Stimulated activated CD8-positive, alpha-beta memory T cell treated with anti-CD3 and anti-CD28 coated beads, Interleukin-7, amount 100 ng/mL, for 48 hours (primary cell): ENCODE data around the gene GJE1.
"Not testable (repeated sequence)": the region's sequence is repeated elsewhere in the genome, so short reads cannot be mapped to it uniquely, and the experiment has no call there.

Experiments used
- DNase-seq, 2 donors: peaks; one replicate each; pipeline ENCODE4 v3.0.0-alpha.2; 2020; ENCODE audit warnings: low read depth in 1 of 2; ENCODE audit errors: extremely low read depth in 1 of 2

Gene GJE1, protein sequence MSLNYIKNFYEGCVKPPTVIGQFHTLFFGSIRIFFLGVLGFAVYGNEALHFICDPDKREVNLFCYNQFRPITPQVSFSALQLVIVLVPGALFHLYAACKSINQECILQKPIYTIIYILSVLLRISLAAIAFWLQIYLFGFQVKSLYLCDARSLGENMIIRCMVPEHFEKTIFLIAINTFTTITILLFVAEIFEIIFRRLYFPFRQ

DNA sequence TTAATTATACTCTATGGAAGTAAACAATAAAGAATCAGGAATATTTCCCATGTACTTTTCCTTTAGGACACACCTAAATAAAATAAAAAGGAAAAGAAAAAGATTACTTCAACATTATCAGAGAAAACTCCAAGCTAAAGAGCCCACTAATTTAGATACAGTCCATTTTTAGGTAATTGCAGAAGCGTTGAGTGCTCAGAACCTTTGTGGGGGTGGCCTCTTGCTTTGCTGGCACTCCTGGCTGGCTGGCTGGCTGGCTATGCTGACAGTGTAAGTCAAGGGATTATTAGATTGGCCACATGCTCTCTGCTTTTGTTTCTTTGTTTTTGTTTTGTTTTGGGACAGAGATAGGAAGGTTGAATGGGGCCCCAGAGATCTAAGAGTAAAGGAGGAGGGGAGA lies at the start of gene GJE1:
Gene GJE1 (plus strand): TSS at position 301 of the 400 bp plus-strand sequence. CDS start 234 bp downstream, outside the sequence.
- no peak for DNase-seq

DNA sequence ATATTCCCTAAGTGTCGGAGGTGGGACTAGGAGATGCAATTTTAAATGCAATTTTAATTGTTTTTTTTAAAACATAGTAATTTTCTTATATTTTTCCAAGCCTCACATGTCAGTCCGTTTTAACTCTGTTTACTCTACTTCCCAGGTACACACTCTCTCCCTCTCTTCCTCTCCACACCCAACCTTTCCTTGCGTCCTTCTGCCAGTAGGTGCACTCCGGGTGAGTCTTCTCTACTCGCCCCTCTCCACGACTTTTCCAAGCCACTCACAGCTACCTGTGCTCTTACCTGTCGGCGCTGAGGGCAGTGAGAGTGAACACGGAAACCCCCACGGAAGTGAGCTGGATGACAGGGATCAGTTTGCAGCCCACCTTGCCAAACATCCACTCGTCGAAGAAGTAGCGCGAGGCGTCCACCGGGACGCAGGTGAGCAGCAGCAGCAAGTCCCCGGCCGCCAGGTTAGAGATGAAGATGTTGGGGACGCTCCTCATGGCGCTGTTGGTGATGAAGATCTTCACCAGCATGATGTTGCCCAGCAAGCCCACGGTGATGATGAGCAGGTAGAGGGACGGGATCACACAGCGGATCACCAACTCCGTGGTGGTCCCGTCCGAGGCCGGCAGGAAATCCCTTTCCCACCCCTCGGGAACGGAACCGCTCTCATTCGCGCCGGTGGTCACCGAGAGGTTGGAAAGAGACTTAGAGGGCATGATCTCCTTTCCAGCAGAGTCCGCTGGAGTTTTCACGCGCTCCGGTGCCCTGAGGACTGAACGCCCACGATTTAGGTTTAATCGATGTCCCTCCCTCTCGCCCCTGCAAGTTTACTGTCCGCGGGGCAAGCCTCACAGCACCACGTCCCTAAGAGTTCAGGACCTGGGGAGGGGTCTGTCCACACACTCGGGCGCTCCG lies 44.5 kb upstream of the GJE1 start:
- no peak for DNase-seq

DNA sequence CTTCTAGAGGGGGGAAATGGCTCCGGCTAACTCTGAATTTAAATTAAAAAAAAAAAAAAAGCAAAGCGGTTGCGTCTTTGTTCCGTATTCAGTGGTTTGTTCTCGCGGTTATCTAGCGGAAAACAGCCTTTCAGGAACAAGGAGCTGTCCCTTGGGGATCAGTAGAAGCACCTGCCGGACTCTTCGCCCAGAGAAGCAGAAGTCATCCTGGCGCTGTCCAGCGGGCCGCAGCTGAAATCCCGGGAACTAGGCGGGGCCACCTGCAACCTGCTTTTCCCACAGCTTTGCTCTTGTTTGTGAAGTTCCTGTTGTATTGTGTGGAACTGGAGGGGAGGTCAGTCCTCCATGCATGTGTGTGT lies 43.9 kb upstream of the GJE1 start:
- DNase-seq: no peak

DNA sequence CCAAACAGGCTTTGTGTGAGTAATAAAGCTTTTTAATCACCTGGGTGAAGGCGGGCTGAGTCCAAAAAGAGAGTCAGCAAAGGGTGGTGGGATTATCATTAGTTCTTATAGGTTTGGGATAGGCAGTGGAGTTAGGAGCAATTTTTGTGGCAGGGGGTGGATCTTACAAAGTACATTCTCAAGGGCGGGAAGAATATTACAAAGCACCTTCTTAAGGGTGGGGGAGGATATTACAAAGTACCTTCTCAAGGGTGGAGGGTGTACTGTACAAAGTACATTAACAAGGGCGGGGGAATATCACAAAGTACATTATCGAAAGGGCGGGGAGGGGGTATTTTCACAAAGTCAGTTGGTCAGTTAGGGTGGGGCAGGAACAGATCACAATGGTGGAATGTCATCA lies 27.9 kb upstream of the GJE1 start:
- not testable (repeated sequence) for DNase-seq

DNA sequence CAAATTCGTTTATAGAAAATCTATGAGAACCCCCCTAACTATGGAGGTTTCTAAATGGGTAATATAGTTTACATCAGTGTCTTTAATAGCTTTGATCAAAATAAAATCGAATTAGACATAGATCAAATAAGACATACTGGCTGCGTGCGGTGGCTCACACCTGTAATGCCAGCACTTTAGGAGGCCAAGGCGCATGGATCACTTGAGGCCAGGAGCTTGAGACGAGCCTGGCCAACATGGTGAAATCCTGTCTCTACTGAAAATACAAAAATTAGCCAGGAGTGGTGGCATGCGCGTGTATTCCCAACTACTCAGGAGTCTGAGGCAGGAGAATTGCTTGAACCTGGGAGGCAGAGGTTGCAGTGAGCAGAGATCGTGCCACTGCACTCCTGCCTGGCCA lies 21.9 kb upstream of the GJE1 start:
- DNase-seq: not testable (repeated sequence)

DNA sequence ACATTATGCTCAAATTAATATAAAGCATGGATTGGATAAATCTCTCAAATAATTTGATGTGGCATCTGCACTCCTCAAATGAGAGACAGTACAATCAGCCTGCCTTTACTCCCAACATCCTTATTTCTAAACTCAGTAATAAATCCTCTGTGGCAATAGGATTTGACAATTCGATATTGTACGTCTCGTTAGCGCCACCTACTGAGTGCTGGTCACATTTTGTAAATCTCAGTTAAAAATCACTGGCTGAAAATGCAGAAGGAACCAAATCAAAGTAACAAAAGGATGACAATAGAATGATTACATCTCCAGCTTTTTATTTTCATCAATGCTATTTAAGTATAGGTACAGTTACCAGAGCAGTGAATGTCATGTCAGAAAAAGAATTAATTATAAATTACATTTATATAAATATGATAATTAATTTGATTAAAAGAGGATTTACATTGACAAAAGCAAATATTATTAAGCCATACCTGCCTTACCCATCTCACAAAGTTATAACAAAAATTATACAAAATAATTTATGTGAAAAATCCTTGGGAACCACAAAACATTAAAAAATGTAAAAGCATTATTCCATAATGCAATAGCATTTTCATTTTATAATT lies 20.2 kb upstream of the GJE1 start:
- peak; percentile 10 to 49 for DNase-seq

DNA sequence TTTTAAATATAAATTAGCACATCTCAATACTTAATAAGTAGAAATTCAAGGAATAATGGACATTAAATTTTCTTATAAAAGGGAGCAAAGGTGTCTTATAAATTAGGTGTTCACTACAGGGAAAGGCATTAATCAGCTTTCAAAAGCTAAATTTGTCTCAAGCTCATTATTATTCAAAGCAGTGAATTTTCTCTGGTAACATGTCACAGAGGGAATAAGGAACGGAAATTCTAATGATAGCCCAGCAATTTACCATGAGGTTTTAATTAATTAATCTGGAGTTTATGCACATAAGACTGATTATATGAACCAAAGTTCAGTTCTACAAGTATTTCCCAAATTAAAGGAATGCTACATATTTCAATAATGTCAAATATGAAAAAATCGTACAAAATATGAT lies 15.4 kb upstream of the GJE1 start:
- DNase-seq: no peak

DNA sequence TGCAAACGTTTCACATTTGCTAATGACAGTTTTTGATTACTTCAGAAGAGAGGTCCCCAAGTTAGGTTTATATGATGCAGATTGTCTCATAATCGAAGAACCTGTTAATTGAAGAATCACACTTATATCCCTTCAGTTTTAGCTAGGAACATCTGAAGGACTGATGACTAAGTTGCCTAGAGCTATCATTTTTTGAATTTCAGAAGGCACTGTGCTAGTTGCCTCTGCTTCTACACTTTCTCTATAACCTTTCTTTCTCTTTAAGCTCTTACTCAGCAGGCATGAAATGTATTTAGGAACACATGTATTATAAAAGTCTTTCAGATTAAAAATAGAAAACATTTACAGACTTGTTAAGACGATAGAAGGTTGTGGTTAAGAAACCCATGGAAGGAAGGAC lies 14.4 kb upstream of the GJE1 start:
- no peak for DNase-seq

DNA sequence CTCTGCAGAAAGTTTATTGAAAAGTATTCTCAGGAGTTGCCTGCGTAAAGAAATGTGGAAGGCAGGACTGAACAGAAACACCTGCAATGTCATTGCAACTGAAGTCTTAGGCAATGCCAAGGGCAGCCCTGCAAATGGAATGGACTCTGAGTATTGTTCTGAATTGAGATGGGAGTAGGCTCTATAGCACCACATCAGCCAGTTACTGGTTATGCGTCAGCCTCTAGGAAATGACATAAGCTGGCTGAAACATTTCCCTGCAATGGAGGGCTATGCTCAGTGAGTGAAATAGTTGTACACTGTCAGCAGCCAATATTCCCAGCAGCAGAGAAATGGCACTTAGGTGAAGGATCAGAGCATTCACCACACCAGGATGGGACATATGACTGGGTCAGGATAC lies 13.8 kb upstream of the GJE1 start:
- no peak for DNase-seq

DNA sequence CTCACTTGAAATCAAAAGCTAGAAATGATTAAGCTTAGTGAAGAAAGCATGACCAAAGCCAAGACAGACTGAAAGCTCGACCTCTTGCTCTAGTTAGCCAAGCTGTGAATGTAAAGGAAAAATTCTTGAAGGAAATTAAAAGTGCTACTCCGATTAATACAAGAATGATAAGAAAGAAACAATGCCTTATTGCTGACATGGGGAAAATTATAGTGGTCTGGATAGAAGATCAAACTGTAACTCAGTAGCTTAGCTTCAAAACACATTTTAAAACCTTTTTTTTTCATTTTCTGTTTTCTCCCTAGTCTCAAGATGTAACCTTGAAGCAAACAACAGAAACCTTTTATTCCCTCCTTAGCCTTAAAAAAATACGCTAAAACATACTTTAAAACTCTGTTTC lies 11.4 kb upstream of the GJE1 start:
- DNase-seq: no peak

DNA sequence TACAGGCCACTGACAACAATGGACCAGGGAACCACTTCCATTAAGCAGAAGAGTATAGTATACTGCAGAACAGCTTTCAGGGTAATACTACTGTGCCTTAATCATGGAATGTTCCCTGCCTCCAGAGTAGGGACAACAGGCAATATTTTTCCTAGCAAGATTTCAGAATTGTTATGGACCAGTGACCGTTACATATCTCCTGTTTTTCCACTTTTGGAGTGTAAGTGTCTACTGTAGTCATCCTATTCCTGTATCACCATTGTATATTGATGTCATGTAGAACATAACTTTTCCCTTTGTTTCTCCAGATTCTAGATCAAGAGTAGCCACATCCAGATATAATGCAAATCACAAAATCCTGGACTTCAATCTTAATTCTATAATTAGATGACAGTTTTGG lies 1.9 kb upstream of the GJE1 start:
- no peak for DNase-seq

DNA sequence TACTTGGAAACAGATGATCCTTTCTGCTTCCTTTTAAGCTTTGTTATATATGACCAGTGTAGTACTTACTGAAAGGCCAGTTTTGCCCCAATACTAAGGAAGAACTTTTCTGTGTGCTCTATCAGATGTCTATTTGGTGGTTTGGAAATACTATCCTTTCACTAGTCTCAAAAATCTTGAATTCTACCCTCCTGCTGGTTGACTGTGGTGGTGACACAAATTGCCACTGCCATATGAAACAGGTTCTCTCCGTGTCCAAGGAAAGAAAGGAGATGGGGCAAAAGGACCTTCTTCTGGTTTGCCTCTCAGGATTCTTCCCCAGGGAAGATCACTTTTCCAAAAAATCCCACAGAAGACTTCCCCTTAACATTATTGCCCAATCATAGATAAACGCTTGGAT lies 6.2 kb downstream of the GJE1 start:
- no peak for DNase-seq

DNA sequence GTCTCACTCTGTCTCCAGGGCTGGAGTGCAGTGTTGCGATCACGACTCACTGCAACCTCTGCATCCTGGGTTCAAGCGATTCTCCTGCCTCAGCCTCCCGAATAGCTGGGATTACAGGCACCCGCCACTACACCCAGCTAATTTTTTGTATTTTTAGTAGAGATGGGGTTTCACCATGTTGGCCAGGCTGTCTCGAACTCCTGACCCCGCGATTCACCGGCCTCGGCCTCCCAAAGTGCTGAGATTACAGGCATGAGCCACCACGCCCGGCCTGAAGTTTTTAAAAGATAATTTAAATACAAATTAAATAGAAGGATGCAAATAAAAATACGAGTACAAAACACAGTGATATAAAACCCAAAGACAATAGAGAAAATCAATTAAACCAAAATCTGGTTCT lies 8.8 kb downstream of the GJE1 start:
- DNase-seq: not testable (repeated sequence)

DNA sequence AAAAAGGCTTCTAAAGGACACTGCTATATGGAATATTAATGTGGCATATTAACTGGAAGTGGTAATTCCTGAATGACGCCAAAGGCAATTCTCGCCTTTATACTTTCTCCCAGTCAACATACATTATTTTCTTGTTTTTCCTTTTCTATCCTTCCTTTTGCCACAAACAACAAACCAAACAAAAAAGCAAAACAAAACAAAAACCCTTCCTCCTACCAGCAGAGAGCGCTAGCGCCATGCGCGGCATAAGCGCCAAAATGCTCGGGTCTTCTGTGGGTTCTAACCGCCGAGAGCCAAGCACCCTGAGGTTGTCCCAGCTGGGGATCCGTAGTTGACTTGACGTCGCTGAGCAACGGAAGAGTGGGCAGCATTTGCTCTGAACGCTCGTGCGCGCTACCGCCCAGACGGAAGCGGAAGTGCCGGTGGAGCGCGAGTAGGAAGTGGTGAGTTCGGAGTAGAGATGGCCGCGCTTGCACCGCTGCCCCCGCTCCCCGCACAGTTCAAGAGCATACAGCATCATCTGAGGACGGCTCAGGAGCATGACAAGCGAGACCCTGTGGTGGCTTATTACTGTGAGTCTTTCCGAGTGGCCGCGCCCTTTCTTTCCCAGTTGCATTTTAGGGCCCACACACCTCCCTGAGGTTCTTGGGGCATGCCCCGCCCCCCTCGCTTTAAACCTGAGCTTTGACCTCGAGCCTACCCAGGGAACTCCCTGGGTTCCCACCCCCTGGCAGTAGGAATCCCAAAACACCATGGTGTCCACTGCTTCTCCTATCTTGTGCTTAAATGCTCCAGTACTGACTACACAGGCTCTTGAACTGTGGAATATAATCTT lies 14.3 kb downstream of the GJE1 start, which contains the start of the genes NMBR and VTA1:
Gene NMBR (minus strand): TSS at position 295 of the 835 bp plus-strand sequence. CDS start 58,464 bp downstream, outside the sequence.
Gene VTA1 (plus strand): TSS at position 436 of the 835 bp plus-strand sequence. CDS start 25 bp downstream, at position 461.
- DNase-seq: peak; percentile 83 to 94

DNA sequence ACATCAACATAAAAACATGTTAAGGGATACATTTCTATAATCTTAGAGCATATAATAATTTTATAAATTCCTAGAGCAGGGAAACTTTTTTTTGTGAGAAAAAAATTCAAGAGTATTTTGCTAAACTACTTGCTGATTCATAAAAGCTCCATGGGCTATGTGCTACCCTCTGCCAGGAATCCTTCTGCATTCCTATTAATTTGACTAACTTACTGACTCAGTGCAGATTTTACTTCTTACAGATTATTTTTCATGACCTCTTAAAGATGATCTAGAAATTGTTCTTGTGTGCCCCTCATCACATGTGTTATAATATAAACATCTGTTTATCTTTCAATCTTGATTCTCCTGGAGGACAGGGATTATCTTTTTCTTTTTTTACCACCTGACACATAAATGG lies 20.0 kb downstream of the GJE1 start:
- no peak for DNase-seq

DNA sequence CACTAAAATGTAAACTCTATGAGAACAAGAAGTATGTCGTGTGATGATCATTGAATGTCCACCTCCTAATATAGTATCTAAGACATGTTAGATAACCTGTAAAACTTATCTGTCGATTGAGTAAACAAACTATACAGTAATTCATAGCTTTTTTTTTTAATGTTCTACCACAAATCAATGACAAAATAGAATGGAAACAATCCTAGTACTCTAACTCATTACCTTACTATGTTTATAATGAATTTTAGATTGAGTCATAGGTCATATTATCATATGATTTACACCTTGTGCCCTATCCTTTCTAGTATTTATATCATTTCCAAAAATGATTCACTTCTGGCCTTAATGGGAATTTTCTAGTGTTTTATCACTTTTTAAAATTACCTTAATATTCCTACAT lies 20.5 kb downstream of the GJE1 start:
- DNase-seq: no peak

DNA sequence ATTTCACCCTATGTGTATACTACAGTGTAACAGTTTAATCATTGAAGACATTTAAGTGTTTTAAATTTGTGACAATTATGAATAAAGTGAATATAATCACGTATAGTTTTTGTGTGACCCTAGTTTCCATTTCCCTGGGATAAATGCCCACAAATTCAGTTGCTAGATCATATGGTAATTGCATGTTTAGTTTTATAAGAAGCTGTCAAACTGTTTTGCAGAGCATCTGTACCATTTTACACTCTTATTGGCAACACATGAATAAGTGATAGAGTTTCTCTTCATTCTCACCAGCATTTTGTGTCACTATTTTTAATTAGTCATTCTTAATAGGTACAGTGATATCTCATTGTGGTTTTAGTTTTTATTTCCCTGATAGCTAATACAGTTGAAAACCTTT lies 21.6 kb downstream of the GJE1 start:
- DNase-seq: no peak

DNA sequence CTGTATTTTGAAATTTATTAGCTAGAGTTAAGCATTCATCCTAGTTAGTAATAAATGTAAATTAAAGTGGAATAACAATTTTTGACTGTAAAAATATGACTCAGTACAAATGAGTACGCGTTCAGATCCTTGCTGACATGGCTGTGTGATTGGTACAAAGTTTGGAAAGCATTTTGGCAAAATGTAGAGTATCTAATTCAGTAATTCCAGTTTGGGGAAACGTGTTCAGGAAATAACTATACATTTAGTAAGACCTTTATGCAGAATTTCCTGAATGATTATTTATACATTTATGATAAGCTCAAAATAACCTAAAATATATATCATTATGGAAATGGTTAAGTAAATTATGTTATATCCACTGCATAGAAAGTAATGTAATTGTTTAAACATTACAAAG lies 22.4 kb downstream of the GJE1 start:
- DNase-seq: no peak

DNA sequence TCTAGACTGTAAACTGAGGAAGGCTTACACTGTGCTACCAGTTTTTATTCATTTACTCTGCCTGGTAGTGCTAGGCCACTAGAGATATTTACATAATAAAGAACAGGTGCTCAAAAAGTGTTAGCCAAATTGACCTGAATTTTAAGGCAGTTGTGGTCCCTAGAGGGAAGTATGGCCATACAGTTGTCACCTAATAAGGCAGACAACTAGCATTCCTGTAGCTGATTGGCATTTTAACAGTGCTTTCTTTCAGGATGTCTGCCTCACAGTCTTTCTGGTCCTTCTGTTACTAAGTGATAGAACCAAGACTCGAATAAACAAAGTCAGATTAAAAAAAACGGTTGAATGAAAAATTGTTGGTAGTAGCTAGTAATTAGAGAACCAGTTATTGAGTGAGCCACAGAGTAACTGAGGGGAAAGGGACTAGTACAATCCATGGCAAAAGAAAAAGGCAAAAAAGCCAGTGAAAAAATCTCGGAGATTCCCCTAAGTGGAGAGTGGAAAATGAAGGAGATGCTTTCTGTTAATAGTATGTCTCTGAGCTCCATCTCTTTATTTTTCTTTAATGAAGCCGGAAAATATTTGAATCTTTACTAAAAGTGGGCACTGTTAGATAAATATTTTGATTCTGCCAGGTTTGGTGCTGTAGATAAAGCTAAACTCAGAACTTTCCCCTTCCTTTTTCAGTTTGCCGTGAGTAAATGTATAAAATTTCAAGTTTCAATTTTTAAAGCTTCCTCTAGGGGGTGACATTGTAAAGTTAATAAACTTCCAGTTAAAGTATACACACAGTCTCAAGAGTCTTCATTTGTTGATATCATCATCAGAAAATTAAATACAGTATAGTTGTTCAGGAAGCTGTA lies 23.4 kb downstream of the GJE1 start:
- no peak for DNase-seq

DNA sequence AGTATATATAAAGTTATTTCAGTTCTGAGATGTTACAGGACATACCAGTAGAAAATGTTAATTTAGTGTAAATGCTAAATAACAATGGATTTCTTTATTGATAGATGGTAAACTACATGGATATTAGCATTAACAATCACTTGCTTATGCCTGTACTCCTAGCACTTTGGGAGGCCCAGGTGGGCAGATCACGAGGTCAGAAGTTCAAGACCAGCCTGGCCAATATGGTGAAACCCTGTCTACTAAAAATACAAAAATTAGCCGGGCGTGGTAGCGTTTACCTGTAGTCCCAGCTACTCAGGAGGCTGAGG lies 24.0 kb downstream of the GJE1 start:
- DNase-seq: not testable (repeated sequence)
